GM21447 (cell line): Measurements from ENCODE around the gene HOXB2.
"Not testable (repeated sequence)": the region's sequence is repeated elsewhere in the genome, so short reads cannot be mapped to it uniquely, and the experiment has no call there.

Experiments used
- ATAC-seq: cut with Tn5 transposase; IDR thresholded peaks from one replicate; pipeline ENCODE4 v1.9.1; 2021; ENCODE audit not compliant: unreplicated experiment

The HOXB2 gene

GRCh38 chr17:48517478-48517877 lies 27.4 kb downstream of the HOXB2 start:
- no peak for ATAC-seq

GRCh38 chr17:48515925-48516900 lies 28.7 kb downstream of the HOXB2 start:
- no peak for ATAC-seq

GRCh38 chr17:48514477-48514876 lies 30.4 kb downstream of the HOXB2 start:
- ATAC-seq, result no peak

- no peak for ATAC-seq
Measured at GRCh38 chr17:48513666-48514455, 31.0 kb downstream of the HOXB2 start.

GRCh38 chr17:48513097-48513496 lies 31.8 kb downstream of the HOXB2 start:
- ATAC-seq, result no peak

- peak; percentile 31 for ATAC-seq
Measured at GRCh38 chr17:48510761-48511604, 33.9 kb downstream of the HOXB2 start.

GRCh38 chr17:48510381-48510760 lies 34.5 kb downstream of the HOXB2 start:
- no peak for ATAC-seq

- ATAC-seq, result not testable (repeated sequence)
Measured at GRCh38 chr17:48509708-48510107, 35.2 kb downstream of the HOXB2 start.

- no peak for ATAC-seq
Measured at GRCh38 chr17:48506246-48506645, 38.7 kb downstream of the HOXB2 start.

- peak; percentile 87 for ATAC-seq
Measured at GRCh38 chr17:48505788-48506187, 39.1 kb downstream of the HOXB2 start.

GRCh38 chr17:48504953-48505352 lies 40.0 kb downstream of the HOXB2 start:
- no peak for ATAC-seq

GRCh38 chr17:48503747-48504146 lies 41.2 kb downstream of the HOXB2 start:
- no peak for ATAC-seq

GRCh38 chr17:48502901-48503300 lies 42.0 kb downstream of the HOXB2 start:
- no peak for ATAC-seq

GRCh38 chr17:48502312-48502711 lies 42.6 kb downstream of the HOXB2 start:
- no peak for ATAC-seq

- ATAC-seq, result no peak
Measured at GRCh38 chr17:48500435-48501426, 44.2 kb downstream of the HOXB2 start.

GRCh38 chr17:48499735-48500434 lies 45.0 kb downstream of the HOXB2 start:
- ATAC-seq, result no peak

GRCh38 chr17:48499248-48499647 lies 45.7 kb downstream of the HOXB2 start:
- ATAC-seq, result no peak

GRCh38 chr17:48498164-48498850 lies 46.6 kb downstream of the HOXB2 start:
- ATAC-seq, result no peak

- no peak for ATAC-seq
Measured at GRCh38 chr17:48497103-48497502, 47.8 kb downstream of the HOXB2 start.
